GM06990 (cell line): ENCODE data around the gene CXCR3.

ENCODE experiments used
- DNase-seq: peaks from one replicate; pipeline ENCODE4 v3.0.0-alpha.2; 2011; ENCODE audit not compliant: insufficient read length; ENCODE audit errors: extremely low read depth
- H3K27me3 ChIP-seq: replicated peaks from 2 replicates; pipeline ENCODE4 v1.6.0; 2011; ENCODE audit warnings: low read length; ENCODE audit not compliant: control insufficient read depth, insufficient read depth
- H3K36me3 ChIP-seq: 2 replicates; pipeline ENCODE4 v1.5.1; 2011; ENCODE audit warnings: low read length; ENCODE audit not compliant: control insufficient read depth, insufficient read depth
- H3K4me3 ChIP-seq: replicated peaks from 2 replicates; pipeline ENCODE4 v1.5.1; 2011; ENCODE audit warnings: low read depth, mild to moderate bottlenecking, control low read depth, low read length
- TF ChIP-seq, protein P1 (sequence below): IDR thresholded peaks from 2 replicates; pipeline ENCODE4 v1.5.1; 2011; ENCODE audit warnings: low read length, control low read depth, mild to moderate bottlenecking, inconsistent platforms; ENCODE audit not compliant: insufficient read depth, poor library complexity, severe bottlenecking

CXCR3 gene

GRCh38 chrX:71634366-71634765, 16.1 kb upstream of the CXCR3 start:
- DNase-seq = no peak
- no peaks in the 10 kb centered on the region for H3K27me3 ChIP-seq
- H3K36me3 ChIP-seq = no peaks in the 10 kb centered on the region
- TF ChIP-seq, protein P1, sequence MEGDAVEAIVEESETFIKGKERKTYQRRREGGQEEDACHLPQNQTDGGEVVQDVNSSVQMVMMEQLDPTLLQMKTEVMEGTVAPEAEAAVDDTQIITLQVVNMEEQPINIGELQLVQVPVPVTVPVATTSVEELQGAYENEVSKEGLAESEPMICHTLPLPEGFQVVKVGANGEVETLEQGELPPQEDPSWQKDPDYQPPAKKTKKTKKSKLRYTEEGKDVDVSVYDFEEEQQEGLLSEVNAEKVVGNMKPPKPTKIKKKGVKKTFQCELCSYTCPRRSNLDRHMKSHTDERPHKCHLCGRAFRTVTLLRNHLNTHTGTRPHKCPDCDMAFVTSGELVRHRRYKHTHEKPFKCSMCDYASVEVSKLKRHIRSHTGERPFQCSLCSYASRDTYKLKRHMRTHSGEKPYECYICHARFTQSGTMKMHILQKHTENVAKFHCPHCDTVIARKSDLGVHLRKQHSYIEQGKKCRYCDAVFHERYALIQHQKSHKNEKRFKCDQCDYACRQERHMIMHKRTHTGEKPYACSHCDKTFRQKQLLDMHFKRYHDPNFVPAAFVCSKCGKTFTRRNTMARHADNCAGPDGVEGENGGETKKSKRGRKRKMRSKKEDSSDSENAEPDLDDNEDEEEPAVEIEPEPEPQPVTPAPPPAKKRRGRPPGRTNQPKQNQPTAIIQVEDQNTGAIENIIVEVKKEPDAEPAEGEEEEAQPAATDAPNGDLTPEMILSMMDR = no peak
- no peak overlapping the region for H3K4me3 ChIP-seq

GRCh38 chrX:71632923-71633657, 14.8 kb upstream of the CXCR3 start:
- Histone ChIP-seq H3K4me3 (no peak overlapping the region), H3K27me3 (no peaks in the 10 kb centered on the region), H3K36me3 (no peaks in the 10 kb centered on the region)
- no peak for DNase-seq
- TF ChIP-seq, protein P1 = no peak

DNA sequence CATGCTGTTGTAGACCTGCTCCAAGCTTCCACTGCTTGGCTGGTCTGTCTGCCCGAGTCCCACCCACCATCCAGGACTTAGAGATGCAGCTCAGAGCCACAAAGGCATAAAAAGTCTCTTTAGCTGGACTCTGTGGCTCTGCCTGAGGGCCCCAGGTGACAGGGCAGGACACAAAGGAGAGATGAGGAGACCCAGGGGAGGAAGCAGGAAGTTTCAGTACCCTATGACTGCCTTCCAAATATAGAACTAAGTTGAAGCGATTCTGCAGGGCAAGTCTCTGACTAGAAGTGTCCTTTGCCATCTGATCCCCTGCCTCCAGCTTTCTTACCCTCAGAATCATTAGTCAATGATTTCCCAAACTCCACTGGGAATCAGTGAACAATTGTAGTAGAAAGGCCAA, 11.2 kb upstream of the CXCR3 start:
- DNase-seq = no peak
- Histone ChIP-seq H3K4me3 (no peak overlapping the region), H3K36me3 (no peaks in the 10 kb centered on the region), H3K27me3 (no peaks in the 10 kb centered on the region)
- TF ChIP-seq, protein P1 = no peak

- TF ChIP-seq, protein P1 = no peak
- no peak overlapping the region for H3K4me3 ChIP-seq
- H3K27me3 ChIP-seq = no peaks in the 10 kb centered on the region
- H3K36me3 ChIP-seq = no peaks in the 10 kb centered on the region
- no peak for DNase-seq
Observed at GRCh38 chrX:71627588-71628404, 9.5 kb upstream of the CXCR3 start.

DNA sequence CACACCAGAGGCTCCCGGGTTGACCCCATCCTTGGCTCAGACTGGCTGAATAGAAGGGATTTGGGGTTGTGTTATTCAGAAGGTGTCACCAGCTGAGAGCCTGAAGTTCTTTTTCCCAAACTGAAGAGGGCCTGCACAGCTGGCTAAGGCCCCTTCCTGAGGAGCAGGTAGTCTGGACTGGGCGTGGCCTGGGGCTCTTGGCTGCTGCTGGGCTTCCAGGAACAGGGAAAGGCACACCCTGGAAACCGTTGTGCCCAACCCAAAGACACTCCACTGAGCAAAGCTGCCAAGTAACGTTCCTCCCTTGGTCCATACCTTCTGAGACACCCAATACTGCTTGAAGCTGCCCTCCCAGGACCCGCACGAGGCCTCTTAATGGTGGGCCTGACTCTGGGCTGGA, 8.3 kb upstream of the CXCR3 start:
- Histone ChIP-seq H3K4me3 (no peak overlapping the region), H3K27me3 (no peaks in the 10 kb centered on the region), H3K36me3 (no peaks in the 10 kb centered on the region)
- DNase-seq = no peak
- TF ChIP-seq, protein P1 = no peak
